UCSD-AML1 (cell line): ENCODE data around the gene CCDC124.
"Not testable (repeated sequence)": the region's sequence is repeated elsewhere in the genome, so short reads cannot be mapped to it uniquely, and the experiment has no call there.

Source experiments
- DNase-seq: peaks from one replicate; lab custom pipeline; 2025; ENCODE audit not compliant: unreplicated experiment; lab: John Stamatoyannopoulos, UW

CCDC124 gene

GRCh38 chr19:17932485-17933338, at the start of gene CCDC124:
Gene CCDC124, plus strand, starts transcription at chr19:17933015. Its CDS starts 3,406 bp downstream, at chr19:17936421.
- peak; percentile 95 for DNase-seq

GRCh38 chr19:17883627-17884410, 49.0 kb upstream of the CCDC124 start:
- no peak for DNase-seq

GRCh38 chr19:17886515-17886914, 46.3 kb upstream of the CCDC124 start:
- DNase-seq: no peak

GRCh38 chr19:17887221-17887620, 45.6 kb upstream of the CCDC124 start:
- DNase-seq: not testable (repeated sequence)

- DNase-seq: no peak
These were observed 44.6 kb upstream of the CCDC124 start for GRCh38 chr19:17888260-17888659.

- DNase-seq: peak; percentile 33
These were observed 43.1 kb upstream of the CCDC124 start for GRCh38 chr19:17889609-17890214.

- DNase-seq: no peak
These were observed 39.0 kb upstream of the CCDC124 start for GRCh38 chr19:17893766-17894165.

GRCh38 chr19:17902701-17903100, 30.1 kb upstream of the CCDC124 start:
- no peak for DNase-seq

- no peak for DNase-seq
These were observed 24.6 kb upstream of the CCDC124 start for GRCh38 chr19:17908244-17908643.

GRCh38 chr19:17909003-17909732, 23.6 kb upstream of the CCDC124 start:
- no peak for DNase-seq

- DNase-seq: no peak
These were observed 21.9 kb upstream of the CCDC124 start for GRCh38 chr19:17910791-17911360.

- no peak for DNase-seq
These were observed 16.7 kb upstream of the CCDC124 start for GRCh38 chr19:17915940-17916593.

- not testable (repeated sequence) for DNase-seq
These were observed 14.7 kb upstream of the CCDC124 start for GRCh38 chr19:17918151-17918550.

- not testable (repeated sequence) for DNase-seq
These were observed 13.7 kb upstream of the CCDC124 start for GRCh38 chr19:17919122-17919521.

GRCh38 chr19:17920527-17920926, 12.3 kb upstream of the CCDC124 start:
- no peak for DNase-seq

GRCh38 chr19:17922138-17922537, 10.7 kb upstream of the CCDC124 start:
- no peak for DNase-seq

- DNase-seq: no peak
These were observed 6.8 kb upstream of the CCDC124 start for GRCh38 chr19:17926044-17926443.

GRCh38 chr19:17929056-17929455, 3.8 kb upstream of the CCDC124 start:
- no peak for DNase-seq

- no peak for DNase-seq
These were observed 1.2 kb upstream of the CCDC124 start for GRCh38 chr19:17931532-17932191.
